KMS-11 (cell line): ENCODE results near the gene CCDC82.

Source experiments
- H2AFZ ChIP-seq: fragments of 200-600 bp; sonication (generic); 2 replicates; pipeline ENCODE4 v1.6.1; 2016; ENCODE audit warnings: antibody characterized with exemption, mixed run types, low read depth
- H3K27ac ChIP-seq: fragments of 200-600 bp; sonication (generic); 2 replicates; pipeline ENCODE4 v1.6.1; 2016; ENCODE audit warnings: mild to moderate bottlenecking, mixed run types
- H3K27me3 ChIP-seq: fragments of 200-600 bp; sonication (generic); 2 replicates; pipeline ENCODE4 v1.6.1; 2017; ENCODE audit warnings: mild to moderate bottlenecking, low read depth, mixed run types, moderate library complexity; ENCODE audit not compliant: insufficient read depth
- H3K36me3 ChIP-seq: fragments of 200-600 bp; sonication (generic); 2 replicates; pipeline ENCODE4 v1.6.1; 2017; ENCODE audit warnings: mild to moderate bottlenecking, mixed run types; ENCODE audit not compliant: insufficient read depth
- H3K4me1 ChIP-seq: fragments of 200-600 bp; sonication (generic); 2 replicates; pipeline ENCODE4 v1.6.1; 2016; ENCODE audit warnings: mild to moderate bottlenecking, low read depth, mixed run types; ENCODE audit not compliant: poor library complexity, severe bottlenecking
- H3K4me2 ChIP-seq: fragments of 200-600 bp; sonication (generic); 2 replicates; pipeline ENCODE4 v1.7.0; 2016; ENCODE audit warnings: mild to moderate bottlenecking, mixed run types
- H3K4me3 ChIP-seq: fragments of 200-600 bp; sonication (generic); IDR thresholded peaks from 2 replicates; pipeline ENCODE4 v1.6.1; 2017; ENCODE audit warnings: low read depth, low read length, mixed read lengths; ENCODE audit not compliant: insufficient read depth
- H3K79me2 ChIP-seq: fragments of 200-600 bp; sonication (generic); 2 replicates; pipeline ENCODE4 v1.6.1; 2016; ENCODE audit warnings: low read depth, mixed run types; ENCODE audit not compliant: insufficient read depth
- H3K9ac ChIP-seq: fragments of 200-600 bp; sonication (generic); 2 replicates; pipeline ENCODE4 v1.6.1; 2016; ENCODE audit warnings: mild to moderate bottlenecking, mixed run types
- H4K20me1 ChIP-seq: fragments of 200-600 bp; sonication (generic); 2 replicates; pipeline ENCODE4 v1.6.1; 2016; ENCODE audit warnings: mild to moderate bottlenecking, mixed run types; ENCODE audit not compliant: insufficient read depth
- CTCF ChIP-seq: fragments of 200-600 bp; sonication (generic); conservative IDR thresholded peaks from 2 replicates; pipeline ENCODE4 v1.6.1; 2017; ENCODE audit warnings: low read depth, mild to moderate bottlenecking, antibody characterized with exemption, low read length, moderate library complexity, mixed read lengths

The CCDC82 gene

DNA sequence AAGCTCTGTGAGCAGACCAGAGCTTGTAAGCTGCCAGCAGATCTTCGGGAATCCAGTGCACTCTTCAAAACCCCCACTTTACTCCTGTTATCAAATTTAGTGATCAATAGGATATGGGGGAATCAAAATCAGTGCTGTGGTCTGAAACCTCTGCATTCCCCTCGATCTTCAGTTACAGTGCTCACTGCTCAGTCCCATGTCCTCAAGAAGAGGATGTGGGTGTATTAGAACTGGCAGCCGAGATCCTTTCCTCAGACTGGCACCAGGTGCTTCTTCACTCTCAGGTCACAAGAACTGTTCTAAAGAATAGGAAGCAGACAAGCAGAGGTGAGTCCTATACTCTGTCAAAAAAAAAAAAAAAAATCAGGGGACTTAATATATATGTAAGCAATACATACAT, 31.4 kb downstream of the CCDC82 start:
- H3K4me2 ChIP-seq, result no peak overlapping the region
- H3K36me3 ChIP-seq, result no peaks in the 10 kb centered on the region
- TF ChIP-seq CTCF, result no peak

DNA sequence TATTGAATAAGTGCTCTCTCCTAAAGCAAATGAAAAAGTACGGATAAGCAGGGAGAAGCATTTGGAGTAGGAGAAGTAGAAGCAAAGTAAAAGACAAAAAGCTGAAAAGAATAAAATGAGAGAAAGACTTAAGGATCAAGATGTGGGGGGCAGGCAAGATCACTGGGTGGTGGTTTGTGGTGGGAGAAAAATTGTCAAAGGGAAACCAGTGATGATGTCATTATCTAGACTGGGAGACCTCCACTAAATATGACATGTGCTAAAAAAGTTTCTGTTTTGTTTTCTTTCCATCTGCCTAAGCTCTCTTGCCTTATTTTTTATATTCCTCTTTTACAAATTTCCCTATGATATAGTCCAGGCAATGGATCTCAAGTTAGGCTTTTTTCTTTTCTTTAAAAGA, 31.9 kb downstream of the CCDC82 start:
- Histone ChIP-seq H3K79me2 (no peaks in the 10 kb centered on the region), H3K4me2 (no peak overlapping the region), H3K36me3 (no peaks in the 10 kb centered on the region), H3K4me3 (no peak overlapping the region), H3K9ac (no peak overlapping the region), H3K27ac (no peak overlapping the region), H4K20me1 (no peaks in the 10 kb centered on the region), H2AFZ (no peak overlapping the region), H3K27me3 (no peaks in the 10 kb centered on the region), H3K4me1 (no peaks in the 10 kb centered on the region)
- TF ChIP-seq CTCF, result no peak

More for the DNA sequence above, 31.4 kb downstream of the CCDC82 start:
- Histone ChIP-seq H3K79me2 (no peaks in the 10 kb centered on the region), H3K27ac (no peak overlapping the region), H3K4me1 (no peaks in the 10 kb centered on the region), H3K4me3 (no peak overlapping the region), H2AFZ (no peak overlapping the region), H4K20me1 (no peaks in the 10 kb centered on the region), H3K27me3 (no peaks in the 10 kb centered on the region), H3K9ac (no peak overlapping the region)

- H2AFZ ChIP-seq, result no peak overlapping the region
- H3K4me1 ChIP-seq, result no peaks in the 10 kb centered on the region
- no peaks in the 10 kb centered on the region for H4K20me1 ChIP-seq
- no peak overlapping the region for H3K4me2 ChIP-seq
- TF ChIP-seq CTCF, result no peak
- H3K79me2 ChIP-seq, result no peaks in the 10 kb centered on the region
- no peaks in the 10 kb centered on the region for H3K27me3 ChIP-seq
- H3K4me3 ChIP-seq, result no peak overlapping the region
- H3K27ac ChIP-seq, result no peak overlapping the region
- H3K9ac ChIP-seq, result no peak overlapping the region
- H3K36me3 ChIP-seq, result no peaks in the 10 kb centered on the region
Observed at GRCh38 chr11:96356848-96357247, 32.9 kb downstream of the CCDC82 start.

- Histone ChIP-seq H2AFZ (peak within 1 kb of the TSS; percentile 88; the same call in 1 of the 2 replicates), H3K4me3 (no peak within 1 kb of the TSS), H3K27ac (no peak within 1 kb of the TSS), H3K9ac (no peak within 1 kb of the TSS; the same call in 1 of the 2 replicates), H3K79me2 (no peaks in the 10 kb centered on the region), H3K4me1 (peaks cover 36% of the 10 kb centered on the region), H3K27me3 (no peaks in the 10 kb centered on the region), H3K4me2 (peak within 1 kb of the TSS; percentile 78), H3K36me3 (no peaks in the 10 kb centered on the region), H4K20me1 (no peaks in the 10 kb centered on the region)
- peak; percentile 31 for TF ChIP-seq CTCF
Observed at GRCh38 chr11:96342961-96343711, 46.6 kb downstream of the CCDC82 start, which contains the start of gene MAML2. Gene MAML2, minus strand, starts transcription at chr11:96343195. Its CDS starts 1,300 bp downstream, at chr11:96341895.
